WTC11 (cell line): ENCODE results near the gene SUPT7L.

Experiments used
- JUN ChIP-seq: sonication (generic); formaldehyde crosslinking; IDR thresholded peaks from 2 replicates; pipeline ENCODE4 v1.8.0; 2023; ENCODE audit warnings: mild to moderate bottlenecking, missing genetic modification reagents
- NR3C1 ChIP-seq: sonication (generic); formaldehyde crosslinking; conservative IDR thresholded peaks from 2 replicates; pipeline ENCODE4 v1.8.1; 2023; ENCODE audit warnings: low read depth, mild to moderate bottlenecking, missing genetic modification reagents

GRCh38 chr2:27712522-27712921, 49.1 kb upstream of the SUPT7L start:
- TF ChIP-seq NR3C1 (no peak), JUN (CRISPR knock-in tag) (no peak)
